Prostate gland (tissue), 2 donors: ENCODE measurements around the gene KLHL29. TPM values are rescaled to one million over a fixed set of nuclear protein-coding genes. Genes with fewer than 3 reads are reported as not detected.

Experiments used
- DNase-seq: peaks from one replicate; pipeline ENCODE4 v3.0.0-alpha.2; 2019; ENCODE audit warnings: low spot score
- H3K27ac ChIP-seq, 2 donors: fragments of 200-600 bp; sonication (generic); 2 replicates each; pipeline ENCODE4 v1.5.1; 2017 to 2019
- H3K27me3 ChIP-seq: fragments of 200-600 bp; sonication (generic); replicated peaks from 2 replicates; pipeline ENCODE4 v1.5.1; 2019; ENCODE audit not compliant: insufficient read depth
- H3K36me3 ChIP-seq, 2 donors: fragments of 200-600 bp; sonication (generic); 1 replicate in 1 of 2; 2 replicates in 1 of 2; pipeline versions ENCODE4 v1.5.1 to v1.8.1; 2017 to 2019
- H3K4me1 ChIP-seq: fragments of 200-600 bp; sonication (generic); replicated peaks from 2 replicates; pipeline ENCODE4 v1.5.1; 2019
- H3K4me3 ChIP-seq, 2 donors: fragments of 200-600 bp; sonication (generic); 2 replicates each; pipeline ENCODE4 v1.5.1; 2017 to 2019
- H3K9me3 ChIP-seq: fragments of 200-600 bp; sonication (generic); 2 replicates; pipeline ENCODE4 v1.5.1; 2017
- CTCF ChIP-seq, 4 experiments: fragments of 200-600 bp in 2 of 4; fragments of 450-650 bp in 2 of 4; sonication (generic) in 2 of 4; IDR thresholded peaks; 1 replicate in 3 of 4; 2 replicates in 1 of 4; pipeline ENCODE4 v1.5.1; 2016 to 2019; ENCODE audit warnings: antibody characterized with exemption in 4 of 4, mild to moderate bottlenecking in 2 of 4, moderate library complexity in 2 of 4
- POLR2A ChIP-seq: fragments of 450-650 bp; IDR thresholded peaks from one replicate; pipeline ENCODE4 v1.6.1; 2016; ENCODE audit warnings: antibody characterized with exemption, mild to moderate bottlenecking
- POLR2AphosphoS5 ChIP-seq: sonication (generic); formaldehyde crosslinking; IDR thresholded peaks from one replicate; pipeline ENCODE4 v1.6.1; 2017; ENCODE audit warnings: antibody characterized with exemption
- WGBS: methylation state at CpG from one replicate; pipeline ENCODE4 v1.1.5; 2018; 5-methylcytosine and 5-hydroxymethylcytosine counted together
- intact Hi-C: fragments of 100-400 bp; cut with DNase I; formaldehyde crosslinking; loops from one replicate; pipeline ENCODE4 v1.14.2; 2022
- total RNA-seq, 2 donors: library from RNA; depleted of rRNA; stranded (reverse); fragments of >200 nt; gene quantifications; one replicate each; pipeline ENCODE4 v1.1.0, GENCODE V29; 2016

The KLHL29 gene
- total RNA-seq, 2 donors from 2014 or later: 23.3 to 24.8 TPM

- no peaks in the 10 kb centered on the region for H3K4me1 ChIP-seq
- no peaks in the 10 kb centered on the region for H3K27me3 ChIP-seq
- no peak for DNase-seq
- no peak overlapping the region for H3K4me3 ChIP-seq
- TF ChIP-seq POLR2A: no peak
- H3K27ac ChIP-seq: no peak overlapping the region
- WGBS: over 99% methylated on average over 10 of the region's 10 CpGs
- H3K9me3 ChIP-seq: no peaks in the 10 kb centered on the region
- intact Hi-C loops: loop anchor here (5.0 kb wide), 1 partner anchor 55 kb away; no protein-coding TSS in a partner anchor
- H3K36me3 ChIP-seq: no peaks in the 10 kb centered on the region
Observed at GRCh38 chr2:23467618-23468017, 82.6 kb downstream of the KLHL29 start.

- no peaks in the 10 kb centered on the region for H3K27me3 ChIP-seq
- H3K9me3 ChIP-seq: no peaks in the 10 kb centered on the region
- H3K4me1 ChIP-seq: no peaks in the 10 kb centered on the region
- H3K4me3 ChIP-seq: no peak overlapping the region
- DNase-seq: no peak
- TF ChIP-seq CTCF (IDR thresholded peaks at IDR 0.05) (no peak), POLR2AphosphoS5 (no peak), POLR2A (no peak)
- no peak overlapping the region for H3K27ac ChIP-seq
- WGBS: 79% methylated on average over 15 of the region's 15 CpGs
- intact Hi-C loops: loop anchor here (5.0 kb wide), 1 partner anchor 54 kb away; no protein-coding TSS in a partner anchor
- H3K36me3 ChIP-seq: no peaks in the 10 kb centered on the region
Observed at GRCh38 chr2:23468474-23469141, 83.6 kb downstream of the KLHL29 start.

GRCh38 chr2:23469142-23469540 is 84.2 kb downstream of the KLHL29 start:
- 94% methylated on average over 10 of the region's 10 CpGs for WGBS
- H3K27me3 ChIP-seq: no peaks in the 10 kb centered on the region
- no peaks in the 10 kb centered on the region for H3K4me1 ChIP-seq
- intact Hi-C loops: loop anchor here (5.0 kb wide), 1 partner anchor 53 kb away; no protein-coding TSS in a partner anchor
- no peak for TF ChIP-seq CTCF (IDR thresholded peaks at IDR 0.05)
- no peak for TF ChIP-seq POLR2AphosphoS5
- no peak for TF ChIP-seq POLR2A
- no peaks in the 10 kb centered on the region for H3K36me3 ChIP-seq
- no peak overlapping the region for H3K4me3 ChIP-seq
- H3K9me3 ChIP-seq: no peaks in the 10 kb centered on the region
- no peak for DNase-seq
- H3K27ac ChIP-seq: no peak overlapping the region

GRCh38 chr2:23475036-23475435 is 90.1 kb downstream of the KLHL29 start:
- Histone ChIP-seq H3K9me3 (no peaks in the 10 kb centered on the region), H3K36me3 (no peaks in the 10 kb centered on the region), H3K4me3 (no peak overlapping the region), H3K27ac (no peak overlapping the region), H3K4me1 (no peaks in the 10 kb centered on the region), H3K27me3 (no peaks in the 10 kb centered on the region)
- TF ChIP-seq POLR2A (no peak), CTCF (IDR thresholded peaks at IDR 0.05) (no peak), POLR2AphosphoS5 (no peak)
- intact Hi-C loops: no loop called here
- WGBS: 85% methylated on average over 4 of the region's 4 CpGs
- no peak for DNase-seq

- Histone ChIP-seq H3K27me3 (no peaks in the 10 kb centered on the region), H3K4me1 (no peaks in the 10 kb centered on the region), H3K27ac (no peak overlapping the region), H3K9me3 (no peaks in the 10 kb centered on the region), H3K4me3 (no peak overlapping the region), H3K36me3 (no peaks in the 10 kb centered on the region)
- TF ChIP-seq POLR2A (no peak), CTCF (IDR thresholded peaks at IDR 0.05) (no peak)
- DNase-seq: no peak
- WGBS: 95% methylated on average over 11 of the region's 11 CpGs
- intact Hi-C loops: no loop called here
Observed at GRCh38 chr2:23475473-23475872, 90.5 kb downstream of the KLHL29 start.
